Sigmoid colon (tissue), 4 donors: ENCODE results near the gene CLIP4.

ENCODE experiments used
- CTCF ChIP-seq, 4 experiments: fragments of 450-650 bp in 3 of 4; fragments of 200-600 bp in 1 of 4; IDR thresholded peaks; one replicate each; pipeline ENCODE4 v1.5.1; 2016 to 2019; ENCODE audit warnings: antibody characterized with exemption in 4 of 4, mild to moderate bottlenecking in 3 of 4, moderate library complexity in 2 of 4
- EP300 ChIP-seq, 4 donors: sonication (generic); formaldehyde crosslinking; IDR thresholded peaks; one replicate each; pipeline ENCODE4 v1.6.1; 2017; ENCODE audit warnings: antibody characterized with exemption in 4 of 4
- POLR2A ChIP-seq, 2 donors: fragments of 450-650 bp; IDR thresholded peaks; one replicate each; pipeline ENCODE4 v1.6.1; 2016; ENCODE audit warnings: antibody characterized with exemption in 2 of 2, mild to moderate bottlenecking in 2 of 2, moderate library complexity in 2 of 2
- POLR2AphosphoS5 ChIP-seq, 4 donors: sonication (generic); formaldehyde crosslinking; IDR thresholded peaks; one replicate each; pipeline ENCODE4 v1.6.1; 2017; ENCODE audit warnings: antibody characterized with exemption in 4 of 4

- TF ChIP-seq POLR2AphosphoS5 (IDR thresholded peaks at IDR 0.05) (no peak), POLR2A (IDR thresholded peaks at IDR 0.05) (no peak), CTCF (IDR thresholded peaks at IDR 0.05) (no peak), EP300 (IDR thresholded peaks at IDR 0.05) (no peak)
Measured at GRCh38 chr2:29113027-29113686, 2.1 kb upstream of the CLIP4 start.
